HG03432 (cell line): Measurements from ENCODE around the gene ITPK1.

Source experiments
- ATAC-seq: cut with Tn5 transposase; IDR thresholded peaks from one replicate; pipeline ENCODE4 v1.9.1; 2021; ENCODE audit warnings: mild to moderate bottlenecking, moderate library complexity; ENCODE audit not compliant: unreplicated experiment

The ITPK1 gene

DNA sequence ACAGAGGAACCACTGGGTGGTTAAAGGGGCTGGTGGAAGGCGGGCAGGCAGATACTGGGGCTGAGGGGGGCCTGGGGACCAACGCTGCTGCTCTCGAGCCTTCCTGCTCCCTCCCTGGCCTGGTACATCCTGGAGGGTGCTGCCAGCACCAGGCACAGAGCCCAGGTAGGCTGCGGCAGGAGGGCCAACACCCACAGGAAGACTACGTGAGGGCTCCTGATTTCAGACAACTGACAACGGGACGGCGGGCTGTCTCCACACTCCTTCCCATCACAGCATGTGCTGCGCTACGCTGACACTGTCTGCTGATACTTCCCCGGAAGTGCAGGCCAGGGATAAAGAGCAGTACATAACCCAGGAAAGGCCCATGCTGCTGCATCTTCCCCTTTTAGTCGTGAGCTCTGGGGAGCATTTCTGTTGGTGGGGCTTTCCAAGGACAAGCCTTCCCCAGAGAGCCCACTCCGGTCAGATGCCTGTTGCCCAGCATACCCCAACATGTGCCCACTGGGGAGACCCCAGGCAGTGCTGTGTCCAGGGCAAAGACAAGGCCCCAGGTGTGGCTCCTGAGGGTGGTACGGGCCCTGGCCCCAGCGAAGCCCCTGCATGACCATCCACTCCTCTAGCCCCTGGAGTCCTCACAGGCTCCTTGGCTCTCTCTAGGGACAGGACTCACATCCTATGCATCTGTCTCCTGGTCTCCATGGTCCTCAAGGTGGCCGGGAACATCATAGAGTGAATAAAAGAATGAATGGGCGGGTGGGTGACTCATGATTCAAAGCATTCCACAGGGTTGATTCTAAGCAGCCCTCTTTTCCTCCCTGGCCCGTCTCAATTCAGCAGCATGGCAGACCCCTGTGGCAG, 154.8 kb downstream of the ITPK1 start:
- no peak for ATAC-seq

- ATAC-seq: no peak
Measured at GRCh38 chr14:92959761-92960680, 155.7 kb downstream of the ITPK1 start.

DNA sequence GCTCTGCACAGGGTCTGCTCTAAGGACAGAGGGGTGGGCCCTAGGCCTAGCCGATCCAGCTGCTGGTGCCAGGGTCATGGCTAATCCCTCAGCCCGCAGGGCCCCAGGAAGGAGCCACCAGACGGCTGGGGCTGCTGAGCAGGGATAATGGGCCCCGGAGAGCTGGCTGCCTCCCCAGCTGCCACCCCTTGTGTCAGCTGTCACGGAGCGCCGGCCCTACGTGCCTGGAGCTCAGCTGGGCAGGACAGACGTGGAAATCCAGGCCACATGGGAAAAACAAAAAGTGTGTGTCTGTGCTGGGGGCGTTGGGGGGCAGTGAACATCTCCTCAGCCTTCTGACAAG, 156.6 kb downstream of the ITPK1 start:
- no peak for ATAC-seq

GRCh38 chr14:92958373-92959188, 157.1 kb downstream of the ITPK1 start:
- ATAC-seq: no peak

DNA sequence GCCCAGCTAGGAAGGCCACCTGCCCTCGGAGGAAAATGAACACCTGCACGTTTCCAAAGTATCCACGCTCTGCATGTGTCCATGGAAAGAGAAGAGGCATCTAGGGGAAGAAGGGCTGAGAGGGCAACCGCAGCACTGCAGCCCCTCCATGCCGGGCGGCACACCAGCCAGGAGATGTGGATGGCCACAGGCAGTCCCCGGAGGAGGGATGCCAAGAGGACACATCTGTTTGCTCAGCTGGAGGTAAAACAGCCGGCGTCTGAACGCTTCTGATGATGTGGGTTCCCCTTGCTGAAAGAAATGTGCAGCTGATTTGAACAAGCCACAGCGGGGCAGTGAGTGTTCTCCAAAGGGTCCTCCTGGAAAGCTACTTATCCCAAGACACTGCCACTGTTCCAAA, 158.8 kb downstream of the ITPK1 start:
- ATAC-seq: no peak

DNA sequence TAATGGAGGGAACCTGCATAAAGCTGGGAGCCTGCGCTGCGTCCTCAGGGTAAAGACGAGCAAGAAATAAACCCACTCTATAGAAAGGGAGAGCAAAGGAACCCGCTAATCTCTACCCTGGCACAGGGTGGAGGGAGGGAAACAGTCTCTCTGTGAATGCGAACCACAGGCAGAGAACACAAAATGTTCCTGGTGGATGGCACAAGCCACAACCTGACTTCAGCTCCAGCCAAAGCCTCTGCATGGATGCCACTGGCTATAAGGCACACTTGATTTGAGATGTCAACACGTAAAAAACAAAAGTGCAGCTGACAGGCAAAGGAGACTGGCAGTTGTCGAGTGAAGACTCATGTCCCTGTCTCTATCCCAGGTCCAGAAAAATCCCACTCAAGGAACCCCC, 160.3 kb downstream of the ITPK1 start:
- no peak for ATAC-seq

GRCh38 chr14:92954933-92955332, 160.8 kb downstream of the ITPK1 start:
- ATAC-seq: no peak

DNA sequence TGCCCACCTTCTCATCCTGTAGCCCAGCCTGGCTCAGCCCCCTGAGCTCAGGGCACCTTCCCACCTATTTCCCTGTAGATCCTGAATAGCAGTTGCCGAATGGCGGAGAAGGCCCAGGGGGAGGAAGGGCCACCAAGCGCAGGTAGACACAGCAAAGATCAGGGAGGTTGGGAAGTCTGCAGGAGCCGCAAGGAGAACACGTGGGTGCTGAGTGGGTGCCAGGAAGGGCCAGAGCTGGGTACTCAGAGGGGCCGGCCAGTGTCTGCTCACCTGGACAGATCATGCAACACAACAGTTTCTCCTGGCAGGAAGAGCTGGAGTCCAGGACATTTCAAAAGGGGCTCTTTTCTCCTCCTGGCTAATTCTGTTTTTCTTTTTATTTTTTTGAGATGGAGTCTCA, 162.2 kb downstream of the ITPK1 start:
- no peak for ATAC-seq

DNA sequence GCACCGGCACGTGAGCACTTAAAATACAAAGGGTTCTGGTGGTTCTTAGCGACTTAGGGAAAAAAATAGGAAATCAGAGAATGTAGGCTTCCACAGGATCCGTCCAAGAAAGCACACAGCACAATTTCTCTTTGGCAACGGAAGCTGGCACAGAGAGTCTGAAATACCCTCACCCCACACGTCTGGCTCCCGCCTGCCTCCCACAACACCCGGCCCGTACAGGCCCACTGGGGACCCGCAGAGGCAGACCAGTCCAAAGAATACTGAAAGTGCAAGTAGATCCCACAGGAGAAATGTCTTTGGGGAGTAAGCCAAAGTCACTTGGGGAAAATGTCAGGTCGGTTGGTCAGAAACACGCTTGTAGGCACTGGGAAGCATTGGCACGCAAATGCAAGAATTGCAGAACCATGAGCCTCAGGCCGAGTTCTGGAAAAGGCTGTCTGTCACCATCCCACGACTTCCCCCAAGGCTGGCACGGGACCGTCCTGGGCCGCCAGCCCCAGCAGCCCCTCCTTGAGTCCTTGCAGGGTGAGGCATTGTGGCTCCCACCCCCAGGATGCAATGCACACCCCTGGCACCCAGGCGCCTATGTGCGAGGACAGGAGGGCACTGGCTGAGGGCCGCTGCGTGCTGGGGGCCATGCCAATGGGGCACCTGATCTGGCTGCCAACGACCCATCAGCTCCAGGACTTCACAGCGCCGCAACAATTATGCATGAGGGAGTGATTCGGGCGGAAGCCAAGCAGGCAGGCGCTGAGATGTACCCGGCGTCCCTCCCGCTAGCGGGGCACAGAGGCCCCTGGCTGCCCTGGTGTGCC, 163.0 kb downstream of the ITPK1 start:
- no peak for ATAC-seq

GRCh38 chr14:92951912-92952471, 163.7 kb downstream of the ITPK1 start:
- ATAC-seq: peak; percentile 81

GRCh38 chr14:92951261-92951660, 164.5 kb downstream of the ITPK1 start:
- no peak for ATAC-seq

- no peak for ATAC-seq
Measured at GRCh38 chr14:92950773-92951172, 165.0 kb downstream of the ITPK1 start.

- ATAC-seq: no peak
Measured at GRCh38 chr14:92950193-92950540, 165.6 kb downstream of the ITPK1 start.

GRCh38 chr14:92949496-92950192, 166.1 kb downstream of the ITPK1 start:
- ATAC-seq: no peak

DNA sequence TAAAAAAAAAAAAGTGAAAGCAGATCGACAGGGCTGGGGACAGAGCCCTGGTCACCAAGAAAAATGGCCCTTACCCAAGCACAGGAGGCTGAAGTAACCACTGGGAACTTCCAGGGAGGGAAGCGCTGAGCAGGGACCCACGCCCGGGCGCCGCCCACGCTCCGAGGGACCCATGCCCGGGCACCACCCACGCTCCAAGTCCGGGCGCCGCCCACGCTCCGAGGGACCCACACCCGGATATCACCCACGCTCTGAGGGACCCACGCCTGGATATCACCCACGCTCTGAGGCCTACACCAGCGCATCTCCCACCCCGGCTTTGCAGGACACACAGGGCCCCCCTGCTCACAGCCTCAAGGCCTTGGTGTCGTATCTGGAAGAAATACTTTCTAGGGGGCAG, 167.1 kb downstream of the ITPK1 start:
- ATAC-seq: no peak

- no peak for ATAC-seq
Measured at GRCh38 chr14:92946847-92947545, 168.7 kb downstream of the ITPK1 start.

DNA sequence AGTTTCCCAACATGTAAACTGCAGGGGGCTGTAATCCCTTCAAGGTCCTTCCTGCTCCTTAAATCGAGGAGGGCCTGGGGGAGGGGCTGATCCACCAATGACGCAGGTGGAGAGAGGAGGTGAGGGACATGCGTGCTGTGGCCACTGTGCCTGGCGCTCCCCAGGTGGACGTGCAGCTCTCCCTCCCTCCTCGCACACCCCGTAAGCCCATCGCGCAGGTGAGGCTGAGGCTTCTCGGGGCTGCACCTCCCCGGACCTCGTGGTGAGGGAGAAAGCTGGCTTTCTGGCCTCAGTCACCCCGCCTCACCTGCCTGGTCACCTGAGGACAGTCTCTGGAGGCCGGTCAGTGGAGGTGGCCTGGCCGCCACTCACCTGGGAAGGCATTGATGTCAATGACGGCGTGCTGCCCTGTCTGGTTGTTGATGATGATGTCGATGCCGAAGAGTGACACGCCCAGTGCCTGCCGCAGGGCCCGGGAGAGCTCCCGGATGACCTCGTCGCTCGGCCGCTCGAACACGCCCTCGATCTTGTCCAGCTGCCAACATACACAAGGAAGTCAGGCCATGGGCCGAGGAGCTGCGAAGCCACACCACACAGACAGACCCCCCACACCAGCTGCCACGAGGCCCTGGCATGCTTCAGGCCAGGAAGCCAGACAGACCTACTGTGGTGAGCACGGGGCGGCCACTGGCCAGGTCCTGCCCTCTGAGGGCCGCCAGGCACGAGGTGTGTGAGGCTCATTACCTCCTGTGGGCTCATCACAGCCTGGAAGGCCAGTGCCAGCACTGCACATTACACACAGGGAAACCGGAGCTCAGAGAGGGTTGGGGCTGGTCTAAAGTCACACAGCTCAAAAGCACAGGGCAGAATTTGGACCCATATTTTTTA, 169.5 kb downstream of the ITPK1 start:
- ATAC-seq: no peak

DNA sequence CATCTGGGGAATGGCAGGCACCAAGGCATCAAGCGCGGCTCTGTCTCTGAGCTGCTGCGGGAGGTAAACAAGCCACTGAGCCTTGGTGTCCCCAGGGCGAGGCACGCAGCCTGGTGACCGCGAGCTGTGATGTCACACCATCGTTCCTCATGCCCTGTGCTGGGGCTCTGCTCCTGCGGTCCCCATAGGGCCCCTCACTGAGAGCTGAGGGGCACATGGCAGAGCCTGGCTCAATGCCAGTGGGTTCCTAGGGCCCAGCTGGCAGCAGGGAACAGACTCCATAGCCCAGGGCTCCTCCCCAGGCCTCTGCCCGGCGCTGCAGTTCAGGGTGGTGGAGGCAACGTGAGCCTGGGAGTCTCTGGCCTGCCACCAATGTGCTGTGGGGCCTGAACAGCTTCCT, 170.2 kb downstream of the ITPK1 start:
- no peak for ATAC-seq
